Neural cell (in vitro differentiated cells): ENCODE results near the gene KLHL22. TPM values are rescaled to one million over a fixed set of nuclear protein-coding genes. Genes with fewer than 3 reads are reported as not detected.
A peak's percentile ranks its signal among the peaks of the same experiment; 100 is the strongest.

Experiments used
- H2AFZ ChIP-seq: fragments of 200-600, 300-800 bp; sonication (generic), shearing (Covaris generic); 2 replicates; pipeline ENCODE4 v1.6.0; 2014; ENCODE audit warnings: low read depth, mild to moderate bottlenecking, antibody characterized with exemption, low read length, moderate library complexity
- H3F3A ChIP-seq: fragments of 200-600 bp; shearing (Covaris generic); 2 replicates; pipeline ENCODE4 v1.6.1; 2016; ENCODE audit warnings: mild to moderate bottlenecking, moderate library complexity, mixed read lengths, antibody characterized with exemption, low read length; ENCODE audit not compliant: insufficient read depth, poor library complexity, severe bottlenecking
- H3K27ac ChIP-seq: fragments of 200-600, 300-800 bp; sonication (generic), shearing (Covaris generic); 2 replicates; pipeline ENCODE4 v1.5.1; 2014; ENCODE audit warnings: mild to moderate bottlenecking, low read length, moderate library complexity
- H3K27me3 ChIP-seq: fragments of 300-800, 200-600 bp; sonication (generic), shearing (Covaris generic); 2 replicates; pipeline ENCODE4 v1.6.0; 2014; ENCODE audit warnings: mild to moderate bottlenecking, low read depth, low read length, moderate library complexity; ENCODE audit not compliant: insufficient read depth
- H3K36me3 ChIP-seq: fragments of 300-800, 200-600 bp; sonication (generic), shearing (Covaris generic); 2 replicates; pipeline ENCODE4 v1.5.1; 2014; ENCODE audit warnings: mild to moderate bottlenecking, antibody characterized with exemption, low read length, moderate library complexity; ENCODE audit not compliant: insufficient read depth
- H3K4me2 ChIP-seq: fragments of 300-800, 200-600 bp; sonication (generic), shearing (Covaris generic); 2 replicates; pipeline ENCODE4 v1.6.0; 2014; ENCODE audit warnings: mild to moderate bottlenecking, low read length
- H3K4me3 ChIP-seq: fragments of 300-800, 200-600 bp; sonication (generic), shearing (Covaris generic); 2 replicates; pipeline ENCODE4 v1.5.1; 2014; ENCODE audit warnings: mild to moderate bottlenecking, low read length, moderate library complexity
- H3K79me2 ChIP-seq: fragments of 200-600 bp; shearing (Covaris generic); replicated peaks from 2 replicates; pipeline ENCODE4 v1.6.0; 2014; ENCODE audit warnings: mild to moderate bottlenecking, low read length, moderate library complexity; ENCODE audit not compliant: insufficient read depth
- H3K9ac ChIP-seq: fragments of 300-800, 200-600 bp; sonication (generic), shearing (Covaris generic); 2 replicates; pipeline ENCODE4 v1.6.1; 2016; ENCODE audit warnings: mild to moderate bottlenecking, low read length, mixed read lengths
- H3K9me2 ChIP-seq: fragments of 200-600 bp; shearing (Covaris generic); 2 replicates; pipeline ENCODE4 v1.6.1; 2016; ENCODE audit warnings: mild to moderate bottlenecking, low read length, mixed read lengths; ENCODE audit not compliant: insufficient read depth
- H3K9me3 ChIP-seq: fragments of 200-600, 300-800 bp; sonication (generic), shearing (Covaris generic); 2 replicates; pipeline ENCODE4 v1.6.1; 2016; ENCODE audit warnings: mild to moderate bottlenecking, mixed run types, low read length, moderate library complexity, mixed read lengths
- H4K20me1 ChIP-seq: fragments of 200-600 bp; shearing (Covaris generic); 2 replicates; pipeline ENCODE4 v1.6.1; 2016; ENCODE audit warnings: mild to moderate bottlenecking, mixed run types; ENCODE audit not compliant: insufficient read depth
- CTCF ChIP-seq: fragments of 450-650 bp; IDR thresholded peaks from 2 replicates; pipeline ENCODE4 v1.5.1; 2014; ENCODE audit warnings: antibody characterized with exemption, mild to moderate bottlenecking, moderate library complexity; ENCODE audit not compliant: poor library complexity, severe bottlenecking
- EP300 ChIP-seq: fragments of 450-650 bp; conservative IDR thresholded peaks from 2 replicates; pipeline ENCODE4 v1.6.1; 2014; ENCODE audit warnings: antibody characterized with exemption, mild to moderate bottlenecking, moderate library complexity; ENCODE audit not compliant: poor library complexity, severe bottlenecking
- EZH2 ChIP-seq: fragments of 200-600, 300-800 bp; shearing (Covaris generic), sonication (generic); IDR thresholded peaks from 2 replicates; pipeline ENCODE4 v1.6.1; 2014; ENCODE audit warnings: antibody characterized with exemption, low read length, borderline replicate concordance, mild to moderate bottlenecking; ENCODE audit not compliant: insufficient read depth, poor library complexity, severe bottlenecking
- MXI1 ChIP-seq: fragments of 450-650 bp; conservative IDR thresholded peaks from 2 replicates; pipeline ENCODE4 v1.6.1; 2014; ENCODE audit warnings: antibody characterized with exemption, mild to moderate bottlenecking; ENCODE audit not compliant: poor library complexity, severe bottlenecking
- POLR2AphosphoS5 ChIP-seq: IDR thresholded peaks from 2 replicates; pipeline ENCODE4 v1.6.1; 2012
- RAD21 ChIP-seq: fragments of 450-650 bp; conservative IDR thresholded peaks from 2 replicates; pipeline ENCODE4 v1.6.1; 2014; ENCODE audit warnings: antibody characterized with exemption, mild to moderate bottlenecking, moderate library complexity
- REST ChIP-seq: IDR thresholded peaks from 2 replicates; pipeline ENCODE4 v1.6.1; 2012; ENCODE audit warnings: borderline replicate concordance
- SMC3 ChIP-seq: fragments of 450-650 bp; conservative IDR thresholded peaks from 2 replicates; pipeline ENCODE4 v1.6.1; 2014; ENCODE audit warnings: antibody characterized with exemption, mild to moderate bottlenecking, moderate library complexity; ENCODE audit not compliant: poor library complexity
- TAF1 ChIP-seq: IDR thresholded peaks from 2 replicates; pipeline ENCODE4 v1.6.1; 2012; ENCODE audit warnings: low read depth
- polyA plus RNA-seq: library from polyadenylated mRNA; depleted of rRNA; stranded (reverse); fragments of >200 nt; gene quantifications from 2 replicates; pipeline ENCODE4 v1.2.3, GENCODE V29; 2014

KLHL22 gene
- polyA plus RNA-seq, 1 donor from 2014 or later: 59.5 TPM

- Histone ChIP-seq H3K9me3 (no peaks in the 10 kb centered on the region), H3K27me3 (peaks cover 56% of the 10 kb centered on the region), H3K9ac (peak overlapping the region; percentile 50), H3K36me3 (no peaks in the 10 kb centered on the region), H4K20me1 (no peaks in the 10 kb centered on the region), H2AFZ (no peak overlapping the region), H3K4me3 (peak overlapping the region; percentile 73), H3K27ac (no peak overlapping the region), H3K79me2 (no peaks in the 10 kb centered on the region), H3F3A (no peaks in the 10 kb centered on the region), H3K9me2 (no peaks in the 10 kb centered on the region), H3K4me2 (no peak overlapping the region)
- no peak for TF ChIP-seq EP300
- no peak for TF ChIP-seq TAF1
- no peak for TF ChIP-seq EZH2
- no peak for TF ChIP-seq CTCF
- TF ChIP-seq REST: no peak
- no peak for TF ChIP-seq SMC3
- no peak for TF ChIP-seq RAD21
- no peak for TF ChIP-seq POLR2AphosphoS5
- TF ChIP-seq MXI1: no peak
Measured at GRCh38 chr22:20430101-20430719, 65.4 kb downstream of the KLHL22 start.

GRCh38 chr22:20429254-20430100 is 66.1 kb downstream of the KLHL22 start:
- no peak overlapping the region for H3K27ac ChIP-seq
- H3K9me2 ChIP-seq: no peaks in the 10 kb centered on the region
- TF ChIP-seq SMC3 (no peak), EZH2 (no peak), POLR2AphosphoS5 (no peak), MXI1 (no peak), CTCF (no peak), REST (no peak)
- no peaks in the 10 kb centered on the region for H3F3A ChIP-seq
- no peak overlapping the region for H3K9ac ChIP-seq
- no peaks in the 10 kb centered on the region for H3K36me3 ChIP-seq
- peaks cover 50% of the 10 kb centered on the region for H3K27me3 ChIP-seq
- H3K4me2 ChIP-seq: no peak overlapping the region
- H3K79me2 ChIP-seq: no peaks in the 10 kb centered on the region
- no peaks in the 10 kb centered on the region for H4K20me1 ChIP-seq
- no peak overlapping the region for H2AFZ ChIP-seq
- H3K9me3 ChIP-seq: no peaks in the 10 kb centered on the region
- peak overlapping the region; percentile 58 for H3K4me3 ChIP-seq
